GM18909 (cell line): ENCODE results near the gene ATRNL1.
"Not testable (repeated sequence)": the region's sequence is repeated elsewhere in the genome, so short reads cannot be mapped to it uniquely, and the experiment has no call there.

ENCODE experiments used
- ATAC-seq: cut with Tn5 transposase; IDR thresholded peaks from one replicate; pipeline ENCODE4 v1.9.1; 2021; ENCODE audit warnings: mild to moderate bottlenecking; ENCODE audit not compliant: unreplicated experiment, poor library complexity

The ATRNL1 gene

GRCh38 chr10:115390607-115391006 is 297.4 kb downstream of the ATRNL1 start:
- ATAC-seq = no peak

GRCh38 chr10:115398026-115398425 is 304.9 kb downstream of the ATRNL1 start:
- no peak for ATAC-seq

- ATAC-seq = no peak
Observed at GRCh38 chr10:115402699-115403098, 309.5 kb downstream of the ATRNL1 start.

- ATAC-seq = not testable (repeated sequence)
Observed at GRCh38 chr10:115405838-115406237, 312.7 kb downstream of the ATRNL1 start.

DNA sequence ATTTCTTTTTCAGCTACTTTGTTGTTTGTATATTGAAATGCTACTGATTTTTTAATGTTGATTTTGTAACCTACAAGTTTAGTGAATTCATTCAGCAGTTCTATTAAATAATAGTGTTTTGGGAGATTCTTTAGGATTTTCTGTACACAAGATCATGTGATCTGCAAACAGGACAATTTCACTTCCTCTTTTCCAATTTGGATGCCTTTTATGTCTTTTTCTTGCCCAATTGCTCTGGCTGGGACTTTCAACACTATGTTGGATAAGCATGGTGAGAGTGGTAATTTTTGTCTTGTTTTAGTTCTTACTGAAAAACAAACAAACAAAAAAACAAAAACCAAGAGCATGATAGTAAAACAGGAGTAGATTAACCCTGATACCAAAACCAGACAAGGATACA is 316.2 kb downstream of the ATRNL1 start:
- no peak for ATAC-seq

- ATAC-seq = peak; percentile 96
Observed at GRCh38 chr10:115417585-115418265, 324.6 kb downstream of the ATRNL1 start.

DNA sequence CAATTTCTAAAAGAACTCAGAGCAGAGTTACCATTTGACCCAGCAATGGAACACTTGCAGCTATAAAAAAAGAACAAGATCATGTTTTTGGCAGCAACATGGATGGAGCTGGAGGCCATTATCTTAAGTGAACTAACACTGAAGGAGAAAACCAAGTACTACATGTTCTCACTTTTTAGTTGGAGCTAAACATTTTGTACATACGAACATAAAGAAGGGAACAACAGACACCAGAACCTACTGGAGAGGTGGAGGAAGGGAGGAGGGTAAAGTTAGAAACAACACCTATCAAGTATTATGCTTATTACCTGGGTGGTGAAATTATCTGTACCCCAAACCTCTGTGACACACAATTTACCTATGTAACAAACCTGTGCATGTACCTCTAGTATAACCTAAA is 329.5 kb downstream of the ATRNL1 start:
- no peak for ATAC-seq

GRCh38 chr10:115427611-115428010 is 334.4 kb downstream of the ATRNL1 start:
- ATAC-seq = no peak

DNA sequence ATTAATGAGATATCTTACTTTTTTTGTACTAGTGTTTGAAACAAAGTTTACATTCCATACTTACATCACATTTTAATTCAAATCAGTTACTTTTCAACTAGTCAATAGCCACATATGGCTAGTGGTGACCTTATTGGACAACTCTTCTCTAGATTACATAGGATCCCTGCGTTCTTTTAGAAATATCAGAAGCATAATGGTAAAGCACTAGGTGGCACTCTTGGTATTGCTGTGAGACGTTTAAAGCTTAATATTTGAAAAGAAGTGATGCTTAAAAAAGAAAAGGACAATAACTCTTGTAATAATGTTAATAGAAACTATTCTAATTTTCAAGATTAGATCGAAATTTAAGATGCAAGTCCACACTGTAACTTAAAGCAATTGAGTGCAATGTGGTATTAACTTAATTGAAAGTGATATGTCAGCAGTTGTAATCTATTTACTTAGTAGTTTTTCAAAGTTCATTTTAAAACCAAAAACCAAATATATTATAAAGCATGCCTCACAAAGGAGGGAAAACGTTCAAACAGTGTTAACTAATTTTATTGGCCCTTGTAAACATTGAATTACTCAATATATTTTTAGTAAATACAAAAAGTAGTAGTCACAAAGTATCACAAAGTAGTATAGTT is 339.1 kb downstream of the ATRNL1 start:
- no peak for ATAC-seq

DNA sequence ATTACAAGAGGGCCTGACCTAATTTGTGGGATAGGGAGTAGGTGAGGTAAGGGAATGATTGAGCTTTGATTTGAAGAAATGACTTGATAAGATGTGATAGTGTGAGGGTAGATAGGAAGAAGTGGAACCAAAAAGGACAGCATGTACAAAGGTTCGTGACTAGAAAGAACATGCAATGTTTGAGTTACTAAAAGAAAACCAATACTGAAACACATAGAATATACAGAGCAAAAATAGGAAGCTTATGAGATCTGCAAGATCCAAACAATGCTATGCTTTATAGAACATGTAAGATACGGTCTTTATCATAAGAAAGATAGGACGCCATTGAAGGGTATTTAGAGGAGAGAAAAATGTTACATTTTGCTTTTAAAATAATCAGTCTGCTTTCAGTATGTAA is 343.8 kb downstream of the ATRNL1 start:
- no peak for ATAC-seq

DNA sequence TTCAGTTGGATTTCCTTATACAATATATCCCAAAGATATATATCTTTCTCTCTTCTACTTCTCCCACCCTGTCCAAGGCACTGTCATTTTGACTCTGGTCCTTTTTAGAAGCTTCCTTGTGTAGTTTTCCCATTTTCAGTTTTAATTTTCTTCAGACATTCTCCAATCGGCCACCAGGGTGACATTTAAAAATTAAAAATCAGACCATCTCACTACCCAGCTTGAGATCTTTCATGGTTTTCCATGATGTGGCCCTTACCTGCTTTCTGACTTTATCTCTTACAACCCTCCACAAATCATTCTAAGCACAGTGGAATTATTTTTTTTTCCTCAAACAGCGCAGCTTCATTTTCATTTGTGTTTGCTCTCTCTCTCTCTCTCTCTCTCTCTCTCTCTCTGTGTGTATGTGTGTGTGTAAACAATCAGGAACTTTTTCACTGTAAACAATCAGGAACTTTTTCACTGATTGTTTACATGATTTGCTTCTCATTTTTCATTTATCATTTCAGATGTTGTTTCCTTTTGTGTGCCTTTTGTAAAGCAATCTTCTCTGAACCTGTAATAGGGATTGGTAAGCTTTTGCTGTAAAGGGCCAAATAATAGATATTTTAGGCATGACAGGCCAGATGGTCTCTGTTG is 348.9 kb downstream of the ATRNL1 start:
- no peak for ATAC-seq

GRCh38 chr10:115456812-115457211 is 363.6 kb downstream of the ATRNL1 start:
- ATAC-seq = no peak

GRCh38 chr10:115483294-115483693 is 390.1 kb downstream of the ATRNL1 start:
- no peak for ATAC-seq

- no peak for ATAC-seq
Observed at GRCh38 chr10:115491526-115492140, 398.5 kb downstream of the ATRNL1 start.

DNA sequence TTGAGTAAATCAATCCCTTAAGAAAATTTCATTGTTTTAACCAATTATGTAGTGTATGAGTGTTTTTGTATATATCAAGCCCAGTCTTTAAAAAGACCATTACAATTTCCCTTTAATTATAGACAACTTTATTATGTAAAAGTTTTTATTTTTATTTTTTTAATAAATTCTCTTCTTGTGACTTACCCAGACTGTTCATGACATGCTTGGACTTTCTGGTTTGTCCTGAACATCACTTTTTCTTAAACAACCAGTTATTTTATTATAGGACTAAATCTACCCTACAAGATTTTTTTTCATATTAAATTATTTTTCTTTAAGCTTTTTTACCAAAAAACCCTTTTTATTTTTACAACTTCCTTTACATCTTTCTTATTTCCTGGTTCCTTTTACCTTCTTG is 410.4 kb downstream of the ATRNL1 start:
- no peak for ATAC-seq

GRCh38 chr10:115514895-115515294 is 421.7 kb downstream of the ATRNL1 start:
- no peak for ATAC-seq

- no peak for ATAC-seq
Observed at GRCh38 chr10:115525141-115525540, 432.0 kb downstream of the ATRNL1 start.

DNA sequence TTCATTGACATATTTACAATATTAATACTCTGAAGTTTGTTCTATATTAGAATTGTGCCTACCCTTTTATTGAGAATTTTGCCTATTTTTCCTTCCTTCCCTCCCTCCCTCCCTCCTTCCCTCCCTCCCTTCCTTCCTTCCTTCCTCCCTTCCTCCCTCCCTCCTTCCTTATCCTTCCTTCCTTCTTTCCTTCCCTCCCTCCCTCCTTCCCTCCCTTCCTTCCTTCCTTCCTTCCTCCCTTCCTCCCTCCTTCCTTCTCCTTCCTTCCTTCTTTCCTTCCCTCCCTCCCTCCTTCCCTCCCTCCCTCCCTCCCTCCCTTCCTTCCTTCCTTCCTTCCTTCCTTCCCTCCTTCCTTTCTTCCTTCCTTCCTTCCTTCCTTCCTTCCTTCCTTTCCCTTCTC is 434.5 kb downstream of the ATRNL1 start:
- not testable (repeated sequence) for ATAC-seq

- ATAC-seq = not testable (repeated sequence)
Observed at GRCh38 chr10:115536401-115536800, 443.2 kb downstream of the ATRNL1 start.

DNA sequence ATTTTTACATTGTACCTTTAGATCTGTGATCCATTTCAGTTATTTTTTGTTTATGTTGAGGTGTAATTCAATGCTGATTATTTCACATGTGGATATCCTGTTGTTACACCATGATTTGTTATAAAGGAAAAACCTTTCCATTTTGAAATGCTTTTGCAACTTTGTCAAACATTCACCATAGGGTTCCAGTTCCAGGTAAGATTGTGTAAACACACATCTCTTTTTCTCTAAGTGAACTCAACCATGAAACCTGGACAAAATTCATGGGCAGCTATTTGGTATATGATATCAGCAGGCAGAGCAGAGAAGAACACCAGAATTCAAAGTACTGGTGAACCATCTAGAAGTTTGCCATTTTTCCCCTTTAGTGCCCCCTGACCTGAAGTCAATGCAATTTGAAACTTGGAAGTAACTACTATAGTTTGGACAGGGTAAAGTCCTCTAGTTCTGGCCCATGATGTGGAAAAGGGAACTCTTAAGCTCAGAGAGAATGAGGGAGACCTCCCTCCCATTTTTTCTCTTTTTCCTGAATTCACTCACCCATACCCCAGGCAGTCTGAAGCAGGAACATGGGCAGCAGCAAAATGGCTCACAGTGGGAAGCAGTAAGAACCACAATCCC is 446.1 kb downstream of the ATRNL1 start:
- no peak for ATAC-seq

- ATAC-seq = no peak
Observed at GRCh38 chr10:115555887-115556402, 462.8 kb downstream of the ATRNL1 start.
